Measurements from ENCODE around the gene DYNC1I1.
A peak's percentile ranks its signal among the peaks of the same experiment; 100 is the strongest.

DYNC1I1 gene

GRCh38 chr7:95772298-95772770 lies at the start of gene DYNC1I1:
TSS of gene DYNC1I1 (plus strand) at chr7:95772554. CDS start at chr7:95804730, 32,176 bp downstream.
- peak; percentile 58 for DNase-seq

- peak; percentile 10 for DNase-seq
Measured at GRCh38 chr7:95723583-95724180, 48.7 kb upstream of the DYNC1I1 start.

DNA sequence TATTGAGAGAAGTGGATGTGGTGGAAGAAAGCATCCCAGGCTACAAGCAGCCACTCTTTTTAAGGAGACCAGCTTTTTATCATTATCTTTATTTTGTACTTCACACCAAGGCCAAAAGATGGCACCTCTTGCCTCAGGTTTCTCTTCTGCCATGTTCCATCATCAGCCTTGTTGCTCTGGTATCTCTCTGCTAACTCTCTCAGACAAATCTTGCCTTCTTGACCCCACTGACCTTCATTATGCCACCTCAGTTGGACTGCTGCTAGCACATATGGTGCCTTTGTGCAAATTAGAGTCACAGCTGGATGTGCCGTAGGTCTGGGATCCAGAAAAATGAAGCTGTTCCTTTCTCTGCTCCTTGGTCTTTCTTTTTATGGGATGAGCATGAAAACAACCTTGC lies 47.1 kb upstream of the DYNC1I1 start:
- DNase-seq = no peak

GRCh38 chr7:95730493-95731280 lies 41.7 kb upstream of the DYNC1I1 start:
- no peak for DNase-seq

GRCh38 chr7:95736635-95737034 lies 35.7 kb upstream of the DYNC1I1 start:
- no peak for DNase-seq

- DNase-seq = no peak
Measured at GRCh38 chr7:95737828-95738505, 34.4 kb upstream of the DYNC1I1 start.

DNA sequence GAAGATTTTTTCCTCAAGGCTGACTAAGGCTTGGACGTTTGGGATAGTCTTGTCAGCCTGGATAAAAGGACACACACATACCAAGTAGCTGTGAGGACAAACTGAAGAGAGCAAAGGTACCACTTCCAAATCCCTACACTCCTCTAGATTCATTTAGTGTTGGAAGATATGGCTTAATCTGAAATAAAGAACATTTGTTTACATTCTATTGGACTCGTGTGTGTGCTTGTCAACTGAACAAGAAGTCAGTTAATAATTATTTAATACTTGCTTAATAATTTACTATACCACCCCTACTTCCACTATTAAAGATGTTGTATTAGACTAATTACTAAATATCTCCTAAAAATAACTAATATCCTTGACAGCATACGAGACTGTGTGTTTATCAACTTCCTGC lies 23.3 kb upstream of the DYNC1I1 start:
- no peak for DNase-seq

GRCh38 chr7:95749515-95749914 lies 22.8 kb upstream of the DYNC1I1 start:
- no peak for DNase-seq

GRCh38 chr7:95753440-95753839 lies 18.9 kb upstream of the DYNC1I1 start:
- no peak for DNase-seq

DNA sequence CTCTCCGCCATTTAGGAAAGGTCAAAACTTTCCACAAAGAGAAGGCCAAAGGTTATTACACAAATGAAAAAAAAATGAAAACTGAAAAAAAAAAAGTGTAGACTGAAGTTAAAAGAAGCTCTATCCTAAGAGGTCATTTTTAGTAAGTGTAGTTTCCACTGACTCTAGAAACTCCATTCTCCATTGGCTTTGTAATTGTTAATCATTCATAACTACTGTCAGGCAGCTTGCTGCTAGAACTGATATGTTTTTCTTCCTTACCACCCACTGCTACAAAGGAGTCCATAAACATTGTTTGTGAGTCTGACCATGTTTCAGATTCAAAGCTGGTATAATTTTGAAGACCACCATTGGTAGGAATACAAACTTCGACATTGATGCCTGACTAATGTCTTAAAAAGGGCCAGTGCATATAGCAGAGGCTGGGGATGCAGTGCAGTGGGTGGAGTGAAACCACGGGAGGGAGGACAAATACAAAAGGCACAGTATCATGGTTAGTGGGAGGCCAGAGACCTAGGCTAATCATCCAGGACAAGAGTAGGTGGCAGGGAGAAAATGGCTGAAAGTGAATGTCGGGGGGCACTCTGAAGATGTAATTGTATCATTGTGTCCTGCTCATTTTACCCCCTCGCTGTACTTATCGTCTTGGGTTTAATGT lies 16.9 kb upstream of the DYNC1I1 start:
- DNase-seq = no peak

- no peak for DNase-seq
Measured at GRCh38 chr7:95758187-95758586, 14.2 kb upstream of the DYNC1I1 start.

DNA sequence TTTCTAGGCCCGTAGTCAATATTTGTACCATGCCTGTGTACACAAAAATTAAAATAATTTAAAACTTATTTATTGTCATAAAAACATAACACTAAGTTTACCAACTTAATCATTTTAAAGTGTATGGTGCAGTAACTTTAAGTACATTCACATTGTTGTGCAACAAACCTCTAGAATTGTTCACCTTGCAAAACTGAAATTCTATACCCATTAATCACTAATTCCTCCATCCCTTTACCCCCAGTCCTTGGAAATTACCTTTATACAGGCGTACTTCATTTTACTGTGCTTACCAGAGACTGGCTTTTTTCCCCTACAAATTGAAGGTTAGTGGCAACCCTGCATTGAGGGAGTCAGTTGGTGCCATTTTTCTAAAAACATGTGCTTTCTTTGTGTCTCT lies 6.3 kb upstream of the DYNC1I1 start:
- DNase-seq = no peak

GRCh38 chr7:95766657-95767056 lies 5.7 kb upstream of the DYNC1I1 start:
- DNase-seq = no peak

DNA sequence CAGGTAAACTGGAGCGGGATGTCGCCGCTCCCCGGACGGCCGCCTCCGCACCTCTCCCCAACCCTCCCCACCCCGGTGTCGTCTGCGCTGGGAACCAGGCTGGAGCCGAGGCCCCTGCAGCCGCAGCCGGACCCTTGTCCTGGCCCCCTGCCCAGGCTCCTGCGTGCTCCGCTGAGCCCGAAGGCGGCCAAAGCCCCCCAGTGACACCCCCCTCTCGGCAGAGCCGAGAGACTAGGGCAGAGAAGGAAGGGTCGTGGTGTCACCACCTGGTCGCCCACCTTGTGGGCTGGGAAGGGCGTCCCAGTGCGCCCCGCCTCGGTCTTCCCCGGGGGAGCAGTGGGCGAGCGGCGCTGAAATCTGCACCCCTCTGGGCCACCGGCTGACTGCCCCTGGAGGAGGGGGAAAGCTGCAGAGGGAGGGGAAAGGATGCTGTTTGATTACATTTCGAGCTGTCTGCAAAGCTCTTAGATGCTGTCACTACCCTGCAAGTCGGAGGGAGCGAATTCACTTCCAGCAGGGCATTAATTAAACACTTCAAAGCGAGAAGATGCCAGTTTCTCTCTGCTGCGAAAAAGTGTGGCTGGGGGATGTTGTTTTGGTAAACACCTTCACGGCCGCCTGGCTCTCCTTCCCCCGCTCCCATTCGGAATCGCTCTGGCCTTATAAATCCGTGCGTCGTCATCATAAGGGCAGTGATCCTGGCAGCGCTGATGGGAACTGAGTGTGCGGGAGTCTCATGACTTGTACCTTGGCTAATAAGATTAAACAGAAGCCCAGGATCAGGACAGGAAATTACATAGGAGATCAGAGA lies 622 bp downstream of the DYNC1I1 start:
- no peak for DNase-seq

- no peak for DNase-seq
Measured at GRCh38 chr7:95776561-95777185, 4.3 kb downstream of the DYNC1I1 start.

GRCh38 chr7:95777269-95777668 lies 4.9 kb downstream of the DYNC1I1 start:
- no peak for DNase-seq

- no peak for DNase-seq
Measured at GRCh38 chr7:95780665-95781064, 8.3 kb downstream of the DYNC1I1 start.

DNA sequence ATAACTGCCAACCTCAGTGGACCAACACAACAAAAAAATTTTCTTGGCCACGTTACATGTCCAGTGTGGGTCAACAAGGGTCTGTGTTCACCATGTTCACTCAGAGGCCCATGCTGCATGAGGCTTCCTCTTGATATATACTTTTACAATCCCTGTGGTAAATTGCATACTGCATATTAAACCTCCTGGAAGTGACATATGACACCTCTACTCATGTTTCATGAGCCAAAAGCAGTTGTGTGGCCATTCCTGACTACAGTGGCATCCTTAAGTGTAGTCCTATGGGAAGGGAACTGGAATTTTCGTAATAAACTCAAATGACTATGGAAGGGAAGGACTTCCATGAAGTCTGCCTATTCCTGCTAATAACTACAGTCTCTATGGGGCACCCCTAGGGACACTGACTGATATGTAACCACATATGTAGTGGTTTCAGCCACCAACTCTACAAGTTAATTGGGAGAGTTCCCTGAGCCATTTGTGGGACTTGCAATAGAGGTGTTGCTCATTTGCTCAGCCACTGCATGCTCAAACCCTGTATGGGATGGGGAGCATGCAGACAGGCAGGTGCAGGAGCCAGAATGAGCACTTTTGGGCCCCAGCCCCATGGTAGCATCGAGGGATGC lies 9.7 kb downstream of the DYNC1I1 start:
- no peak for DNase-seq

DNA sequence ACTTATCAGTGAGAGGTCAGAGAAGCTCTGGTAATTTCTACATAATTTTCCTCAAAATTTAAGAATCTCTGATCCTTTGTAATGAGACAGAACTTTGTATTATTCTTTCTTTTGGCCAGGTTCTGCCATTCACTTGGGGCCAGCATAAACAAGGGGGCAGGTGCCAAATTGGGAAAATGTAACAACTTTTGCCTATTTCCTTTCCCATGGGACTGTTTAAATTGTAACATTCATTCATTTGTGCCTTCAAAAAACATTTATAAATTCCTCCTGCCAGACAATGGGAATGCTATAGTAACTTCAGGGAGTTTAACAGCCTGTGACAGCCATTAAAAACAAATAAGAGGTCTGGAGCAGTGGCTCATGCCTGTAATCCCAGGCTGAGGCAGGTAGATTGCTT lies 12.4 kb downstream of the DYNC1I1 start:
- DNase-seq = no peak

GRCh38 chr7:95788258-95788657 lies 15.9 kb downstream of the DYNC1I1 start:
- DNase-seq = no peak

DNA sequence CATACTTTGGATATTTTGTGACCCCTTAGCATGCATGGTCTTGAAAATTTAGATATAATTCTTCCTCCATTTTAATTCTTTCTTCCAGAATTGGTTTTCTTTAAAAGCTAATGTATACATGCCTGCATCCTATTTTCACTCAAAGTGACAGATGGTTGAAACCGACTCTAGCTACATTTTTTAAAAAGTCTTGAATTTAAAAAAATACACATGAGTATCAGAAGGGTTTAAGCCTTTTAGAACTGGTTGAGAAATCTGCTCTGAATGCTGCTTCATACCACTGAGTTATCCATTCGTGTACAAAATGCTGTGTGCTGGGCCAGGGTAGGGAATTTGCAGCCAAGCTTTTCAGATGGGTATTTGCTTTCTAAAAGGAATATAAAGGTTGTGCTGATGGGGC lies 16.5 kb downstream of the DYNC1I1 start:
- DNase-seq = no peak

GRCh38 chr7:95793658-95794057 lies 21.3 kb downstream of the DYNC1I1 start:
- DNase-seq = no peak

Measured in MV-4-11 (cell line).